GM19438 (cell line): ENCODE measurements around the gene IL20RA.
"Not testable (repeated sequence)": the region's sequence is repeated elsewhere in the genome, so short reads cannot be mapped to it uniquely, and the experiment has no call there.

Experiments
- ATAC-seq: cut with Tn5 transposase; IDR thresholded peaks from one replicate; pipeline ENCODE4 v1.9.1; 2021; ENCODE audit warnings: low read depth; ENCODE audit not compliant: unreplicated experiment

The IL20RA gene

GRCh38 chr6:136979206-136979605, 65.6 kb downstream of the IL20RA start:
- ATAC-seq = no peak

DNA sequence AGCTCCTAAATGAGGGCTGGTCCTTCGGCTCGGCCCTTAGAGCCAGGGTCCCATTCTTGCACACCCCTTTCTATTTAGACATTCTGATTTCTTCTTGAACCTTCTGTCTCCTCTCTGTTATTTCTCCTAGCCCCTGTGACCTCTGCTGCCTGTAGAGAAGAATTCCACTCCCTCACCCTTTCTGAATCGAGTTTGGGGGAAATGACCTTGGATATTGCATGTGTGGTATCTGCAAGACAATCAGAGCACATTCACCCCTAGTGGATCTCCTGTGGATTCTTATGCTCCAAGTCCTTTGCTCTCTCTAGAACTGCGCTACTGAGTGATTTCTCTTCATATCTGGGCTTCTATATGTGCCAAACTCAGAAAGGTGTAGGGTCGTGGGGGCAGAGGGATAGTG, 67.7 kb downstream of the IL20RA start:
- no peak for ATAC-seq

DNA sequence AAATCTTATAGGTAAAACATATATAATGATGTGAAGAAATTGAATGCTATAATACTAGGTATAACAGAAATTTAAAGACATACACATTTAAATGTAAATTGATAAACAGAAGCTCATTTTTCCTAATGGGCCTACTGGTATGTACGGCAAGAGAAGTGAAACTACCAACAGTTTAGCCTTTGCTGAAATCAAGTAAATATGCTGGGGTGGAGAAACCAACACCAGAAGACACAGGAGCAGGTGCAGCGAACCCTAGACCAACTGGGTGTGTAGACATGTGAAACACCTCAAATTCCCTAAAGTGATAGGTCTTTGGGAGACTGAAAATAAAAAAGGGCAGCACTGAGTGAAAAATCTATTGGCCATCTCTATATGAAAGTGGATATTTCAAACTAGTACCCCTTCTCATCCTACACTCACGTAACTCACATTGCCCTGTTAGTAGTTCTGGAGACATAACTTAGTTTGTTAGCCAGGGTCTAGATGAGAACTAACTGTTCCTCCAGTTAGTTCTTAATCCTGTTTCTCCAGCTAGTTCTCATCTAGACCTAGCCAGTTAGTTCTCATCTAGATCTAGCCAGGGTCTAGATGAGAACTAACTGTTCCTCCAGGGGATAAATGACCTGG, 69.6 kb downstream of the IL20RA start:
- no peak for ATAC-seq

GRCh38 chr6:136973781-136974180, 71.0 kb downstream of the IL20RA start:
- not testable (repeated sequence) for ATAC-seq

- ATAC-seq = no peak
Measured at GRCh38 chr6:136971609-136972008, 73.2 kb downstream of the IL20RA start.

- ATAC-seq = no peak
Measured at GRCh38 chr6:136969930-136970329, 74.8 kb downstream of the IL20RA start.

DNA sequence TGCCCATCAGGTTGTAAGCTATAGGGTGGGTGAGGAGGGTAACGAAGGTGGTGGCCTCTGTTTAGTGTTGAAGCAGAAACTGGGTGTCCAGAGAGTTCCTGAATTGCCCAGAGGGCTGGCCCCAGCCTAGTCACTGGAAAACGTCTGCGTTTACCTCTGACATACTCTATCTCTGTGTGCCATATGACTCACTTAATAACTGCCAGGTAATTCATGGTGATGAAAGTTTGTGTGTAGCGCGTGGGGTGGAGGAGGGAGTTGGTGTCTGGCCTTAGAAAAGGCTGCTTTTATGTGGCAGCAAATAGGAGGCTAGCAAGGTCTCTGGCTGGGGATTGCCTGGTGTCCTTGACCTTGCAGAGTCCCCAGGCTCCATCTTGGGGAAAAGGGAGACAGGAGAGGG, 75.3 kb downstream of the IL20RA start:
- no peak for ATAC-seq

DNA sequence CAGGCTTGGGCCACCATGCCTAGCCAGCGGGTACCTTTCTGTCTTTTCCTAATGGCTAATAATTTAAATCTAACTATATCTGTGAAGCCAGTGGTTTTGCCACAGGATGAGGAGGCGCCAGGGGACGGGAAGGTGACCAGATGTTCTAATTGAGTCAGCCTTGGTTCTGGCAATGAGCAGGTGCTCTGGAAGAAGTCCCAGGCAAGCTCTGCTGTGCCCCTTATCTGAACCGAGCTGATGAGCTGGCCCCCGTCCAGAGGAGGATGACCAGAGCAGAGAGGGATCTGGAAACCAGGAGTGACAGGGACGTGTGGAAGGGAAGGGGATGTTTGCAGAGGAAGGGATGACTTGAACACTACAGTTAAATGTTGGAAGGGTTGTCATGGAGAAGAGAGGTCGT, 75.9 kb downstream of the IL20RA start:
- ATAC-seq = no peak

GRCh38 chr6:136967876-136968752, 76.7 kb downstream of the IL20RA start:
- ATAC-seq = peak; percentile 72

GRCh38 chr6:136964398-136964797, 80.4 kb downstream of the IL20RA start:
- no peak for ATAC-seq

DNA sequence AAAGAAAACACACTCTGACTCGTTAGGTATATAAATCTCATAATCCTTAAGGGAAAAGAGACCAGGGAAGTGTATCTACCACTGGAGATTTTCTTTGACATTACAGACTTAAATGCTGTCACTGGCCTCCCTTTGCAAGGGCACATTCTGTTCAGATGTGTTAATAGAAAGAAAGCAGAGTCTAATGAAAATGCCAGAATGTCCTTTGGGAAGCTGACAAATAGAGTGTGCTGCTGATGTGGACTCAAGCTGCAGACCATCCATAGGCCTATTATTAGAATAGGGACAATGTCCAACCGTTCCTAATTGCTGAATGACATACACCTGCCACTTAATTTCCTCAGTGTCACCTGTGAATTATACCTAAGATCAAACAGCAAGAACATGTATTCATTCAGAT, 81.5 kb downstream of the IL20RA start:
- ATAC-seq = no peak

DNA sequence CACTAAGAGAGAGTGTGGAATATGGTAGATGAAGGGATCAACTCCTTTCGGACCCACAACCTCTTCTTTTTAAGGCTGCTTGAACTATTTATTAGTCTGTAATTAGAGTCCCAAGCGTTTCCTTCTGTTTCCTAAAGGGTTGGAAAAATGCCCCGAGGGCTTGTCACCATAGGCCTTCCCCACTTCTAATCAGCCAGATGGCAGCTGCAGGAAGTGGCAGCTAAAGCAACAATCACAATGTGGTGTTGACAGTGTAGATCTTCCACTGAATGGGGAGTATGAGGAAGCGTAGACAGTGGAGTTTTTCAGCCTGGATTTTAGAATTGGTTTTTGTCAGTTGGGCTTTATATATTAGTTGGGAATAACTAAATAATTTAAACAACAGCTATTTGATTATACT, 82.1 kb downstream of the IL20RA start:
- no peak for ATAC-seq

- no peak for ATAC-seq
Measured at GRCh38 chr6:136961848-136962247, 82.9 kb downstream of the IL20RA start.

- no peak for ATAC-seq
Measured at GRCh38 chr6:136960781-136961180, 84.0 kb downstream of the IL20RA start.

GRCh38 chr6:136959935-136960334, 84.8 kb downstream of the IL20RA start:
- not testable (repeated sequence) for ATAC-seq

GRCh38 chr6:136959471-136959891, 85.3 kb downstream of the IL20RA start:
- no peak for ATAC-seq

GRCh38 chr6:136958168-136958567, 86.6 kb downstream of the IL20RA start:
- no peak for ATAC-seq

GRCh38 chr6:136956590-136957544, 87.9 kb downstream of the IL20RA start:
- no peak for ATAC-seq

DNA sequence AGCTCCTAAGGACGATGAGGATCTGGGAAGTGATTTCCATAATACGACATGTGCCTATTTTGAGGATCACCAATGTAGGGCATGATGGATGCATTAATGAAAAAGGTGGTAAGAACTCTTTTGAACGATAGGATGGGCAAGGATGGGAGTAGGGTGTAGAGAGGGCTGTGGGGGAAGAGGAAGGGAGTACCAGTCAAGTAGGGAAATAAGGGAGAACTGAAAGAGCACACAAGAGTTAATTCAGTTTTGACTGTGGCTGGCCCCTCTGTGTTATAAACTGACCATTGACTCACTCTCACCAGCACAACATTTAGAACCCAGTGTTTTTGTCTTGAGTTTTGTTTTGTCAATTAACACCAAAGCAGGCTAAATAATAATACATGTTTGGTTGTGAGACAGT, 89.6 kb downstream of the IL20RA start:
- ATAC-seq = no peak

- no peak for ATAC-seq
Measured at GRCh38 chr6:136952714-136953260, 92.0 kb downstream of the IL20RA start.
